ENCODE data around the gene FAM20A.

DNA sequence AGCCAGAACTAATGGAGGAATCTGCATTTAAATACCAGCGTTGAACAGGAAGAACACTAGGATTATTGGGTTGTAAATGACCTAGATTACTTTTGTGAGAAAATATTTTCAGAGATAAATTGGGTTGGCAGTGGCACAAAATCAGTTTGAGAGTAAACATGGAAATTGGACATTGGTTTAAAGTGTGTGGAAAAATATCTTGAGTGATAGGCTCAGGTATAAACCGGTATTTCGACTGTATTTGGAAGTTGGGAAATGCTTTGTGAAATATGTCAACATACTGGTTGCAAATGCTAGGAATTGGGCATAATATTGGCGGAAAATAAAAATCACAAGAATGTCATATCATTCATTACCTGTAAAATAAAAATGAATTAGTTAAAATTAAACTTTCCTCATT is 73.9 kb downstream of the FAM20A start:
- TF ChIP-seq, protein P1, sequence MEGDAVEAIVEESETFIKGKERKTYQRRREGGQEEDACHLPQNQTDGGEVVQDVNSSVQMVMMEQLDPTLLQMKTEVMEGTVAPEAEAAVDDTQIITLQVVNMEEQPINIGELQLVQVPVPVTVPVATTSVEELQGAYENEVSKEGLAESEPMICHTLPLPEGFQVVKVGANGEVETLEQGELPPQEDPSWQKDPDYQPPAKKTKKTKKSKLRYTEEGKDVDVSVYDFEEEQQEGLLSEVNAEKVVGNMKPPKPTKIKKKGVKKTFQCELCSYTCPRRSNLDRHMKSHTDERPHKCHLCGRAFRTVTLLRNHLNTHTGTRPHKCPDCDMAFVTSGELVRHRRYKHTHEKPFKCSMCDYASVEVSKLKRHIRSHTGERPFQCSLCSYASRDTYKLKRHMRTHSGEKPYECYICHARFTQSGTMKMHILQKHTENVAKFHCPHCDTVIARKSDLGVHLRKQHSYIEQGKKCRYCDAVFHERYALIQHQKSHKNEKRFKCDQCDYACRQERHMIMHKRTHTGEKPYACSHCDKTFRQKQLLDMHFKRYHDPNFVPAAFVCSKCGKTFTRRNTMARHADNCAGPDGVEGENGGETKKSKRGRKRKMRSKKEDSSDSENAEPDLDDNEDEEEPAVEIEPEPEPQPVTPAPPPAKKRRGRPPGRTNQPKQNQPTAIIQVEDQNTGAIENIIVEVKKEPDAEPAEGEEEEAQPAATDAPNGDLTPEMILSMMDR (conservative IDR thresholded peaks at IDR 0.05; ENCODE audit: low read length), result no peak
- no peak for TF ChIP-seq EZH2phosphoT487 (IDR thresholded peaks at IDR 0.05; ENCODE audit: borderline replicate concordance)
